ENCODE measurements around the gene SULT1C3. TPM values are rescaled to one million over a fixed set of nuclear protein-coding genes. Genes with fewer than 3 reads are reported as not detected.

Gene SULT1C3
- total RNA-seq, 1 donor from 2014 or later: not detected

DNA sequence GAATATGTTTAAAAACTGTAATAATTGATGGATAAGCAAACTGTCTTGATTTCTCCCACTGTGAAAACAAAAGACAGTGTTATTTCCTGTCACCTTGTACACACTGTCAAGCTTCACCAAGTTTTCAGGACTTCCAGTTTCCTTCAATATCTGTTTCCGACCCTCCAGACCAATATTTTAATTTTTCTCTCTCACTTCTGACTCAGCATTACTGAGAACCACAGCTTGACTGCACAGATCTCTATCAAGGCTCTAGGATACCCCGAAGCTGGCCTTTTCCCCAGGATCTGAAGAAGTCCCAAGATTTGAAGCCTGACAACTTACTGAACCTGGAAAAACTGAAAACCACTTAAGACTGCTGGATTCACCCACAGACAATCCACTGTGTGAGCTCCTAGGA, 13.2 kb upstream of the SULT1C3 start:
- Mint-ChIP-seq H3K4me3 (ENCODE audit: low read depth) (no peak overlapping the region), H3K27me3 (no peaks in the 10 kb centered on the region), H3K36me3 (ENCODE audit: insufficient read depth) (peaks cover 50% of the 10 kb centered on the region), H3K27ac (no peak overlapping the region), H3K4me1 (ENCODE audit: low read depth) (no peaks in the 10 kb centered on the region), H3K9me3 (ENCODE audit: low read depth) (peaks cover 27% of the 10 kb centered on the region)
- TF ChIP-seq CTCF (IDR thresholded peaks at IDR 0.05; ENCODE audit: unreplicated experiment): no peak
- DNase-seq (ENCODE audit: low spot score, unreplicated experiment): no peak

DNA sequence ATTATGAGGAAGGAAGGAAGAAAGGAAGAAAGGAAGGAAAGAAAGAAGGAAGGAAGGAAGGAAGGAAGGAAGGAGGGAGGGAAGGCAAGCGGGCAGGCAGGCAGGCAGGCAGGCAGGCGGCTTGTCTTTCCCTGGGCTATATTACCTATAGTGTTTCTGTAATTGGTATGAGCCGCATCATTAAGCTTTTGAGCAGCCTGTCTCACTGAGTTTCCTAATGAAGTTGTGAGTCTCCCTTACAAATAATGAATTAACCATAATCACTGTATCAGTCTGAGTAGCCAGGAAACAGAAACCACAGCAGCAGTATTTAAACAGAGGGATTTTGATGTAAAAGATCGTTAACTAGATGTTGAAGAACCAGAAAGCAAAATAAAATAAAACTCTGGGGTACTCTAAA, 11.8 kb upstream of the SULT1C3 start:
- H3K27me3 Mint-ChIP-seq: no peaks in the 10 kb centered on the region
- peaks cover 45% of the 10 kb centered on the region for H3K36me3 Mint-ChIP-seq (ENCODE audit: insufficient read depth)
- DNase-seq (ENCODE audit: low spot score, unreplicated experiment): no peak
- H3K9me3 Mint-ChIP-seq (ENCODE audit: low read depth): peaks cover 20% of the 10 kb centered on the region
- TF ChIP-seq CTCF (IDR thresholded peaks at IDR 0.05; ENCODE audit: unreplicated experiment): no peak
- no peak overlapping the region for H3K4me3 Mint-ChIP-seq (ENCODE audit: low read depth)
- H3K4me1 Mint-ChIP-seq (ENCODE audit: low read depth): peaks cover 3% of the 10 kb centered on the region
- no peak overlapping the region for H3K27ac Mint-ChIP-seq

GRCh38 chr2:108228537-108228936, 11.2 kb upstream of the SULT1C3 start:
- no peak overlapping the region for H3K4me3 Mint-ChIP-seq (ENCODE audit: low read depth)
- peaks cover 3% of the 10 kb centered on the region for H3K4me1 Mint-ChIP-seq (ENCODE audit: low read depth)
- peaks cover 42% of the 10 kb centered on the region for H3K36me3 Mint-ChIP-seq (ENCODE audit: insufficient read depth)
- no peaks in the 10 kb centered on the region for H3K27me3 Mint-ChIP-seq
- no peak overlapping the region for H3K27ac Mint-ChIP-seq
- DNase-seq (ENCODE audit: low spot score, unreplicated experiment): no peak
- peaks cover 20% of the 10 kb centered on the region for H3K9me3 Mint-ChIP-seq (ENCODE audit: low read depth)
- TF ChIP-seq CTCF (IDR thresholded peaks at IDR 0.05; ENCODE audit: unreplicated experiment): no peak

DNA sequence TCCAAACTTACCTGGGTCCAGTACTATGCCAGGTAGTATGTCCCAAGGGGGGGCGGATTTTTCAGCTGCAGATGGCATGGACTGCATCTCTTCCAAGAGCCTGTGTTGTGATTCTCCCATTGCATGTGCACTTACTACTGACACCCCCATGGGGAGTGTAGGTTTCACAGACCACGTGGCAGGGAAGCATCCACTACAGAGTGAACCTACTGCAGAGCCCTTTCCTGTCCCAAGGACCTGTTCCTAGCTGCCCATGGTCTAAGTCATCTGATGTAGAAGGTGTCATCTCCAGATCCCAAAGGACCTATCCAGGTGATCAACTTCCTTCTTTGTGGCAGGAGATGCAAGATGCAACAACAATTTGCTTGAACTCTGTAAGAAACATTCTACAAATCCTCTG, 9.9 kb upstream of the SULT1C3 start:
- Mint-ChIP-seq H3K36me3 (ENCODE audit: insufficient read depth) (peaks cover 38% of the 10 kb centered on the region), H3K9me3 (ENCODE audit: low read depth) (peaks cover 21% of the 10 kb centered on the region), H3K27me3 (no peaks in the 10 kb centered on the region), H3K4me1 (ENCODE audit: low read depth) (peaks cover 3% of the 10 kb centered on the region), H3K4me3 (ENCODE audit: low read depth) (no peak overlapping the region), H3K27ac (no peak overlapping the region)
- no peak for TF ChIP-seq CTCF (IDR thresholded peaks at IDR 0.05; ENCODE audit: unreplicated experiment)
- DNase-seq (ENCODE audit: low spot score, unreplicated experiment): no peak

DNA sequence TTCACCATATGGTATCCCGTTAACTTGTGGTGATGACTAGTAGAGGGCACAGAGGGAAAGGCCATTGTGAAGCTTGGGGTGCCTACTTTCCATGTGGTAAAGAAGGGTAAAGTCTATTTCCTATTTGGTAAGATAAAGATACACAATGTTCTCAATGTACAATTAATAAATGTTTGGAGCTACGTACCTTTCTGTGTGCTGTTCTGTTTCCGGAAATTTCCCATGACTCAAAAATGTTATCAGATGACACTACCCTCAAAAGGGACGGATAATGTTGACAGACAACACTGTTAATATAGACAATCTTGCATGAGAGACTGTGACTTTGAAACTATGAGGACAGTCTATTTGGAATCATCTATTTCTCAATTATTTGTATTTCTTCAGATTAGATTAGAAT, 4.2 kb upstream of the SULT1C3 start:
- H3K9me3 Mint-ChIP-seq (ENCODE audit: low read depth): peaks cover 25% of the 10 kb centered on the region
- DNase-seq (ENCODE audit: low spot score, unreplicated experiment): no peak
- peaks cover 35% of the 10 kb centered on the region for H3K36me3 Mint-ChIP-seq (ENCODE audit: insufficient read depth)
- peaks cover 3% of the 10 kb centered on the region for H3K4me1 Mint-ChIP-seq (ENCODE audit: low read depth)
- TF ChIP-seq CTCF (IDR thresholded peaks at IDR 0.05; ENCODE audit: unreplicated experiment): no peak
- no peak overlapping the region for H3K4me3 Mint-ChIP-seq (ENCODE audit: low read depth)
- H3K27ac Mint-ChIP-seq: no peak overlapping the region
- H3K27me3 Mint-ChIP-seq: no peaks in the 10 kb centered on the region

All from progenitor cell of endocrine pancreas (in vitro differentiated cells).